Glomerular visceral epithelial cell (primary cell): ENCODE data around the gene LYPD5.
A peak's percentile ranks its signal among the peaks of the same experiment; 100 is the strongest.

Experiments used
- DNase-seq: peaks from one replicate; pipeline ENCODE4 v3.0.0-alpha.2; 2016; ENCODE audit errors: extremely low spot score

Gene LYPD5

DNA sequence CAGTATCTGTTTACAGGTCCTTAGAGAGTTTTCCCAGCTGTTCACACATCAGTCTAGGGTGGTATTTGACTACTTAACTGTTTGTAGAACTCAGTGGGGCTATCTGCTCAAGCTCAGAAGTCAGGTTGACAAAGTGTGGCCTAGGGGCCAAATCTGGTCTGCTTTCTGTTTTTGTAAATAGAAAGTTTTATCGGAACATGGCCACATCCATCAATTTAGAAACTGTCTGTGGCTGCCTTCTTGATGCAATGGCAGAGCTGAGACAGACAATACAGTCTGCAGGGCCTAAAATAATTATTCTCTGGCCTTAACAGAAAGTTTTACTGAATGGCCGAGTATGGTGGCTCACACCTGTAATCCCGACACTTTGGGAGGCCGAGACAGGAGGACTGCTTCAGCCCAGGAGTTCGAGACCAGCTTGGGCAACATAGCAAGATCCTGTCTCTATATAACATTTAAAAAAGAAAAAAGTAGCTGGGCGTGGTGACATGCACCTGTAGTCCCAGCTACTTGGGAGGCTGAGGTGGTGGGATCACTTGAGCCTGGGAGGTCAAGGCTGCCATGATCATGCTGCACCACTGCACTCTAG lies 49.9 kb downstream of the LYPD5 start:
- no peak for DNase-seq

DNA sequence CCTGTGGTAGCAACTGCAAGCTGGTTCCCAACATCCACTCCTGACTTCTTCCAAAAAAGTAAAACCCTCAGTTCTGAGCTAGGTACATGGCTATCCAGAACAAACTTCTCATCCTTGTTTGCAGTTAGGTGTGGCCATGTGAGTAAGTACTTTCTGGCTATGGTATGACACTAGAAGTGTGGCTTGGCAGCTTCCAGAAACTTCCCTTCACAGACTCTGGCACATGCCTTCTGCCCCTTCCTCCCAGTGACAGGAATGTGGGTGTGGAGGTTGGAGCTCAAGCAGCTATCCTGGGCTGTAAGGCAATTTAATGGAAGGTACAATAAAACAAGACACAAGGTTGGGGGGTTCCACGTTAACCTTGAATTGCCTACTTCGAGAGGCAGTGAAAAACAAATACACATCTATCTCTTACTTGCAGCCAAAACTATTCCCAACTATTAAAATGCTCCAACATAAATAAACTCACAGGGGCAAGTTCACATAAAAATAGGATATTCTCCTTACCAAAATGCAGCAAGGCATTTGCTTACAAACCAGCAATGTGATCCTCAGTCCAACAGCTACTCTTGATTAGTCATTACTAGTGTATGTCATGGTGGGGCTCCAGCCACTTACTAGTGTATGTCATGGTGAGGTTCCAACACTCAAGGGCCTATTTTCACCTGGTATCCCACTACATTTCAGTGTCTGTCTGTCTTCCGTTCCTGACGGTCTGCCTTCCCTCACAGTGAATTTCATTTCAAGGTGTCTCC lies 50.6 kb downstream of the LYPD5 start:
- DNase-seq, result no peak

- DNase-seq, result no peak
Observed at GRCh38 chr19:43749898-43750297, 52.3 kb downstream of the LYPD5 start.

DNA sequence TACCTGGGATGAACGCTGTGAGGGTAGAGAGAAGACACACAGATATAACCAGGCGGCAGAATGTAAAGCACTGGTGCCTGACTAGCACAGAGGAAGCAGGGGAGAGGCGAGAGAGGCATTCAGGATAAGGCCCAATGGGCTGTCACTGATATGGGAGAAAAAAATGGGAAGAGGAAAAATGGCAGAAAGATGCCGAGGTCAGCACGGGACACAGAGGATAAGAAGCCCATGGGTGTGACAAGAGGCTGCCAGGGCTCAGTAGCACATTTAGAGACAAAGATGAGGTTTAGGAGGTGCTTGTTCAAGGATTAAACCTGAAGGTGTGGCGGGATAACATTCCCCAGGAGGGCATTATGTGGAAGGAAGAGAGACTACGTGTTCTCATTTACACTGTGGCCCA lies 53.1 kb downstream of the LYPD5 start:
- no peak for DNase-seq

- DNase-seq, result no peak
Observed at GRCh38 chr19:43748685-43749084, 53.6 kb downstream of the LYPD5 start.

DNA sequence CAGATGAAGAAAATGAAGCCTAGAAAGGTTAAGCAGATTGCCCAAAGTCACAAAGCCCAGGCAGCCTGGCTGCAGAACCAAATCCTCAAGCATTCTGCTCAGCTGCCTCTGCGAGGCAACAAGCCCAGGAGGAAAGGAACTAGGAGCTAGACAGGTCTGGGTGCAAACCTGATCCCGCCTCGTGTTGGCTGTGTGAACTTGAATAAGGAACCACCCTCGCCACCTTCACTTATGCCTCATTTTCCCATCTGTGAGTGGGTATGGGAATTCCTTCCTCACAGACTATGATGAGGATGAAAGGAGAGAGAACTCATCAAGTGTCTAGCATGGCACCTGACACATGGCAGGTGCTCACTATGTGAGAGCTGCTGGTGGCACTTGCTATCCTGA lies 54.0 kb downstream of the LYPD5 start:
- DNase-seq, result no peak

- peak; percentile 82 for DNase-seq
Observed at GRCh38 chr19:43747557-43748204, 54.6 kb downstream of the LYPD5 start.
